Endothelial cell of umbilical vein (primary cell): ENCODE results near the gene SPG7. TPM values are rescaled to one million over a fixed set of nuclear protein-coding genes. Genes with fewer than 3 reads are reported as not detected.

Experiments
- BruUV-seq: library from RNA; stranded (reverse); fragments of 400-500 nt; replicated peaks from 2 replicates; lab custom pipeline; 2021; lab: Mats Ljungman, UMichigan
- CTCF ChIA-PET: fragments of 300-600, 350-600 bp; sonication (Branson Sonifier 250); formaldehyde crosslinking; loops from one replicate; lab custom pipeline; 2021; ENCODE audit warnings: antibody characterized with exemption, inconsistent platforms; lab: Charles Lee
- POLR2A ChIA-PET: fragments of 300-600, 350-600 bp; sonication (Branson Sonifier 250); formaldehyde crosslinking; loops from one replicate; lab custom pipeline; 2021; ENCODE audit warnings: antibody characterized with exemption, inconsistent platforms; lab: Charles Lee
- DNase-seq: peaks from one replicate; pipeline ENCODE4 v3.0.0-alpha.2; 2011; ENCODE audit warnings: low read depth, low spot score
- FAIRE-seq: peaks from 2 replicates; lab custom pipeline; 2011; peaks lifted over from hg19 to GRCh38; lab: Jason Lieb, UNC
- H2AFZ ChIP-seq: 2 replicates; pipeline ENCODE4 v1.6.0; 2012; ENCODE audit warnings: low read depth, low read length, control low read depth, inconsistent platforms
- H3K27ac ChIP-seq: 2 replicates; pipeline ENCODE4 v1.5.1; 2011; ENCODE audit warnings: low read depth, mild to moderate bottlenecking, control low read depth, low read length, moderate library complexity; ENCODE audit not compliant: insufficient read depth
- H3K27me3 ChIP-seq, 2 experiments: 2 replicates each; pipeline versions ENCODE4 v1.6.0 to v1.6.1; 2011; ENCODE audit warnings: low read length in 2 of 2, mixed read lengths in 1 of 2; ENCODE audit not compliant: control insufficient read depth in 2 of 2, insufficient read depth in 2 of 2
- H3K36me3 ChIP-seq, 2 experiments: 2 replicates in 1 of 2; 3 replicates in 1 of 2; pipeline ENCODE4 v1.5.1; 2011; ENCODE audit warnings: low read length in 2 of 2, mild to moderate bottlenecking in 1 of 2, moderate library complexity in 1 of 2; ENCODE audit not compliant: control insufficient read depth in 2 of 2, insufficient read depth in 2 of 2; ENCODE audit errors: extremely low read depth in 1 of 2
- H3K4me1 ChIP-seq: 3 replicates; pipeline ENCODE4 v1.5.1; 2011; ENCODE audit warnings: mild to moderate bottlenecking, low read length; ENCODE audit not compliant: control insufficient read depth, insufficient read depth; ENCODE audit errors: extremely low read depth
- H3K4me2 ChIP-seq: 2 replicates; pipeline ENCODE4 v1.6.1; 2011; ENCODE audit warnings: low read length, control low read depth, mixed read lengths; ENCODE audit not compliant: insufficient read depth
- H3K4me3 ChIP-seq, 3 experiments: fragments of 200-600 bp in 1 of 3; sonication (generic), shearing (Covaris generic) in 1 of 3; replicated peaks in 1 of 3; 2 replicates each; pipeline ENCODE4 v1.5.1; 2011 to 2016; ENCODE audit warnings: control low read depth in 3 of 3, low read length in 3 of 3, mild to moderate bottlenecking in 2 of 3, inconsistent platforms in 1 of 3, low read depth in 1 of 3, moderate library complexity in 1 of 3; ENCODE audit not compliant: insufficient read depth in 1 of 3
- H3K79me2 ChIP-seq: 2 replicates; pipeline ENCODE4 v1.6.0; 2012; ENCODE audit warnings: low read length, inconsistent platforms; ENCODE audit not compliant: control insufficient read depth, insufficient read depth
- H3K9ac ChIP-seq: replicated peaks from 2 replicates; pipeline ENCODE3; 2011; ENCODE audit warnings: low read length, control low read depth; ENCODE audit not compliant: insufficient read depth; ENCODE audit errors: extremely low read depth
- H3K9me1 ChIP-seq: replicated peaks from 3 replicates; pipeline ENCODE4 v1.6.0; 2011; ENCODE audit warnings: mild to moderate bottlenecking, low read length; ENCODE audit not compliant: control insufficient read depth, insufficient read depth; ENCODE audit errors: extremely low read depth
- H3K9me3 ChIP-seq: replicated peaks from 2 replicates; pipeline ENCODE4 v1.5.1; 2012; ENCODE audit warnings: low read length, inconsistent platforms; ENCODE audit not compliant: control insufficient read depth, insufficient read depth
- H4K20me1 ChIP-seq: replicated peaks from 2 replicates; pipeline ENCODE3; 2011; ENCODE audit warnings: mild to moderate bottlenecking, low read length; ENCODE audit not compliant: control insufficient read depth, insufficient read depth; ENCODE audit errors: extremely low read depth
- EZH2 ChIP-seq: IDR thresholded peaks from 2 replicates; pipeline ENCODE4 v1.6.1; 2012; ENCODE audit warnings: borderline replicate concordance, low read depth, mild to moderate bottlenecking, moderate library complexity, low read length, inconsistent platforms; ENCODE audit not compliant: severe bottlenecking
- FOS ChIP-seq: IDR thresholded peaks from 2 replicates; pipeline ENCODE4 v1.6.1; 2011; ENCODE audit warnings: mild to moderate bottlenecking, low read length, moderate library complexity, borderline replicate concordance; ENCODE audit not compliant: insufficient read depth
- GATA2 ChIP-seq: IDR thresholded peaks from 2 replicates; pipeline ENCODE4 v1.7.0; 2011; ENCODE audit warnings: low read depth, mild to moderate bottlenecking, moderate library complexity, mixed read lengths, low read length; ENCODE audit not compliant: insufficient read length, insufficient read depth
- JUN ChIP-seq: IDR thresholded peaks from 2 replicates; pipeline ENCODE4 v1.6.1; 2011; ENCODE audit warnings: borderline replicate concordance, low read depth; ENCODE audit not compliant: insufficient read length, insufficient read depth
- MYC ChIP-seq: IDR thresholded peaks from one replicate; pipeline ENCODE4 v1.6.1; 2011; ENCODE audit warnings: mild to moderate bottlenecking, low read depth, low read length
- POLR2A ChIP-seq: IDR thresholded peaks from 2 replicates; pipeline ENCODE4 v1.6.1; 2012; ENCODE audit warnings: low read depth, mild to moderate bottlenecking, control low read depth, low read length
- POLR2AphosphoS5 ChIP-seq: IDR thresholded peaks from 2 replicates; pipeline ENCODE4 v1.6.1; 2012; ENCODE audit warnings: low read depth, mild to moderate bottlenecking, control low read depth, low read length, moderate library complexity; ENCODE audit not compliant: insufficient read depth
- dilution Hi-C: fragments of 300-500 bp; cut with MboI; formaldehyde crosslinking; loops from one replicate; pipeline ENCODE4 v1.15.0; 2019; ENCODE audit warnings: low sequenced_read_pairs; ENCODE audit not compliant: extremely low pct_ligation_motif_present
- intact Hi-C: fragments of 100-400 bp; cut with micrococcal nuclease; formaldehyde crosslinking; loops from one replicate; pipeline ENCODE4 v1.10.0; 2022
- polyA plus RNA-seq, 4 experiments: library from polyadenylated mRNA; depleted of rRNA in 3 of 4; stranded (reverse) in 3 of 4; unstranded in 1 of 4; fragments of >200 nt; gene quantifications; 2 replicates each; pipeline versions ENCODE4 v1.2.1 to v1.2.3, GENCODE V29; 2011 to 2012; ENCODE audit warnings: missing spikeins in 1 of 4
- total RNA-seq: library from RNA; stranded (reverse); gene quantifications from 2 replicates; pipeline ENCODE4 v1.2.3, GENCODE V29; 2021
- TF ChIP-seq, protein P1 (sequence below), 2 donors: IDR thresholded peaks; 1 replicate in 1 of 2; 2 replicates in 1 of 2; pipeline ENCODE4 v1.5.1; 2011; ENCODE audit warnings: low read length in 2 of 2, mild to moderate bottlenecking in 2 of 2, moderate library complexity in 2 of 2, control low read depth in 1 of 2, inconsistent platforms in 1 of 2, low read depth in 1 of 2; ENCODE audit not compliant: insufficient read depth in 1 of 2; ENCODE audit errors: extremely low read depth in 1 of 2
- TF ChIP-seq, protein P2 (sequence below): IDR thresholded peaks from 2 replicates; pipeline ENCODE4 v1.6.1; 2011; ENCODE audit not compliant: insufficient read depth, insufficient read length

The SPG7 gene
- total and polyA plus RNA-seq, 2 donors (not counting 3 experiments of a cell fraction or from before 2014, with no cell fraction given), result 90.2 to 146 TPM

DNA sequence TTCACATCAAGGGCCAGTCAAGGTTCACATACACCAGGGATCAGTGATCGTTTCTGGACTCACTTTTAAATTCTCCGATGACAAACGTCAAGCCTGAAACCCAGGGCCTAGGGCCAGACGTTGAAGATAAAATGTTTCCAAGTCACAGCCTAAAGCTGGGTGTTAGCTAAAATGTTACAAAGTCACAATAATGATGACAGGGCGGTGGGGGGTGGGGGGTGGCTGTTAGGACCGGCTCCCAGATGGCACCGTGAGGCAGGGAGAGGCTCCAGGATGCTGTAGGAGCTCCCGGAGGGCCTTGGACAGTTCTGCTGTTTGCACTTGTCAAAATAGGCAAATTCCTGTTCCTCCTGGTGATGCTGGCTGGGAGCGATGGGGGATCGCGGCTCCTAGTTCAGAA, 35.9 kb downstream of the SPG7 start:
- TF ChIP-seq MYC (no peak), POLR2A (no peak), GATA2 (no peak), EZH2 (no peak), FOS (no peak)
- TF ChIP-seq, protein P1, sequence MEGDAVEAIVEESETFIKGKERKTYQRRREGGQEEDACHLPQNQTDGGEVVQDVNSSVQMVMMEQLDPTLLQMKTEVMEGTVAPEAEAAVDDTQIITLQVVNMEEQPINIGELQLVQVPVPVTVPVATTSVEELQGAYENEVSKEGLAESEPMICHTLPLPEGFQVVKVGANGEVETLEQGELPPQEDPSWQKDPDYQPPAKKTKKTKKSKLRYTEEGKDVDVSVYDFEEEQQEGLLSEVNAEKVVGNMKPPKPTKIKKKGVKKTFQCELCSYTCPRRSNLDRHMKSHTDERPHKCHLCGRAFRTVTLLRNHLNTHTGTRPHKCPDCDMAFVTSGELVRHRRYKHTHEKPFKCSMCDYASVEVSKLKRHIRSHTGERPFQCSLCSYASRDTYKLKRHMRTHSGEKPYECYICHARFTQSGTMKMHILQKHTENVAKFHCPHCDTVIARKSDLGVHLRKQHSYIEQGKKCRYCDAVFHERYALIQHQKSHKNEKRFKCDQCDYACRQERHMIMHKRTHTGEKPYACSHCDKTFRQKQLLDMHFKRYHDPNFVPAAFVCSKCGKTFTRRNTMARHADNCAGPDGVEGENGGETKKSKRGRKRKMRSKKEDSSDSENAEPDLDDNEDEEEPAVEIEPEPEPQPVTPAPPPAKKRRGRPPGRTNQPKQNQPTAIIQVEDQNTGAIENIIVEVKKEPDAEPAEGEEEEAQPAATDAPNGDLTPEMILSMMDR (IDR thresholded peaks at IDR 0.05; ENCODE audit: extremely low read depth in 1 of 2, insufficient read depth in 1 of 2, low read depth in 1 of 2, low read length in 2 of 2), result no peak
- DNase-seq (no peak), FAIRE-seq (no peak)
- no peak overlapping the region for H2AFZ ChIP-seq
- no peaks in the 10 kb centered on the region for H3K79me2 ChIP-seq
- no peak overlapping the region for H3K4me3 ChIP-seq
- no peaks in the 10 kb centered on the region for H3K9me1 ChIP-seq
- H3K4me2 ChIP-seq, result no peak overlapping the region
- no peak overlapping the region for H3K9ac ChIP-seq
- H3K27me3 ChIP-seq, result no peaks in the 10 kb centered on the region
- intact Hi-C loops, result no loop called here
- BruUV-seq, result no TSS peak
- no peaks in the 10 kb centered on the region for H3K4me1 ChIP-seq
- CTCF ChIA-PET, result interaction anchor here (1.7 kb wide), 1 partner anchor 13 kb away, joined by 5 read pairs; no protein-coding TSS in a partner anchor
- H3K9me3 ChIP-seq, result no peaks in the 10 kb centered on the region
- peaks cover 0 to 17% of the 10 kb centered on the region in 2 experiments for H3K36me3 ChIP-seq
- H3K27ac ChIP-seq, result no peak overlapping the region
- dilution Hi-C loops, result no loop called here
- H4K20me1 ChIP-seq, result no peaks in the 10 kb centered on the region
- POLR2A ChIA-PET, result no interaction called here

DNA sequence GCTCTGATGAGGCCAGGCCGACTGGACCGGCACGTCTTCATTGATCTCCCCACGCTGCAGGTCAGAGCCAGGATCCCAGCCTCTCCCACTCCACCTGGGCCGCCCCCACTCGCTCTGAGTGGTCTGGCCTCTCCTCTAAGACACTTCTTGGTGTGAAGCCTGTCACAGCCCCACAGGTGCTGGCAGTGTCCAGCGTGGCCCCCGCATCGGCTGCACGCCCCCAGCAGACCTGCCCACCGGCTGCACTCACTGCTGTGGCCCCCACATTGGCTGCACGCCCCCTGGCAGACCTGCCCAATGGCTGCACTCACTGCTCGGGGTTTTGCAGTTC, 36.5 kb downstream of the SPG7 start:
- no peak overlapping the region for H3K27ac ChIP-seq
- no peaks in the 10 kb centered on the region for H3K79me2 ChIP-seq
- FAIRE-seq (no peak), DNase-seq (no peak)
- H3K36me3 ChIP-seq, result peaks cover 0 to 20% of the 10 kb centered on the region in 2 experiments
- TF ChIP-seq EZH2 (no peak), POLR2AphosphoS5 (no peak), JUN (no peak), POLR2A (no peak), GATA2 (no peak), MYC (no peak), FOS (no peak)
- TF ChIP-seq, protein P2, sequence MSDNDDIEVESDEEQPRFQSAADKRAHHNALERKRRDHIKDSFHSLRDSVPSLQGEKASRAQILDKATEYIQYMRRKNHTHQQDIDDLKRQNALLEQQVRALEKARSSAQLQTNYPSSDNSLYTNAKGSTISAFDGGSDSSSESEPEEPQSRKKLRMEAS, result no peak
- TF ChIP-seq, protein P1 (IDR thresholded peaks at IDR 0.05; ENCODE audit: extremely low read depth in 1 of 2, insufficient read depth in 1 of 2, low read depth in 1 of 2, low read length in 2 of 2), result no peak
- ChIA-PET CTCF (interaction anchor here (1.7 kb wide), 1 partner anchor 12 kb away, joined by 5 read pairs; no protein-coding TSS in a partner anchor), POLR2A (no interaction called here)
- H3K4me1 ChIP-seq, result no peaks in the 10 kb centered on the region
- no peaks in the 10 kb centered on the region for H3K9me3 ChIP-seq
- no peak overlapping the region for H2AFZ ChIP-seq
- no peaks in the 10 kb centered on the region for H3K9me1 ChIP-seq
- H3K4me3 ChIP-seq, result no peak overlapping the region
- no peak overlapping the region for H3K4me2 ChIP-seq
- intact Hi-C loops, result no loop called here
- H4K20me1 ChIP-seq, result no peaks in the 10 kb centered on the region
- H3K27me3 ChIP-seq, result no peaks in the 10 kb centered on the region
- dilution Hi-C loops, result no loop called here
- H3K9ac ChIP-seq, result no peak overlapping the region
- no TSS peak for BruUV-seq
